ENCODE data around the gene FPR2.

FPR2 gene

DNA sequence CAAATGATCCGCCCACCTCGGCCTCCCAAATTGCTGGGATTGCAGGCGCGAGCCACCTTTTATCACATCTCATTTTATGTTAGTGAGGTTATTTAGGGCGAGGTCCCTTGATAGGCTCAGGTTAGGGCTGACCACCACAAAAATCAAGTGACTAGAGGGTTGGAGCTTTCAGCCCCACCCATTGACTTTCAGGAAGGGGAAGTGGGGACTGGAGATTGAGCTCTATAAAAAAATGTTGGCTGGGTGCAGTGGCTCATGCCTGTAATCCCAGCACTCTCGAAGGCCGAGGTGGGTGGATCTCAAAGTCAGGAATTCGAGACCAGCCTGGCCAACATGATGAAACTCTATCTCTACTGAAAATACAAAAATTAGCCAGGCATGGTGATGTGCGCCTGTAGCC, 54.1 kb downstream of the FPR2 start:
- Histone ChIP-seq H3K27me3 (ENCODE audit: insufficient read depth, poor library complexity, severe bottlenecking) (no peaks in the 10 kb centered on the region), H3K27ac (ENCODE audit: poor library complexity, severe bottlenecking) (no peak overlapping the region), H3K36me3 (ENCODE audit: low read depth) (no peaks in the 10 kb centered on the region), H3K4me1 (ENCODE audit: insufficient read depth, poor library complexity, severe bottlenecking) (peaks cover 1% of the 10 kb centered on the region), H3K9me3 (ENCODE audit: severe bottlenecking) (no peaks in the 10 kb centered on the region), H3K4me3 (ENCODE audit: severe bottlenecking) (no peak overlapping the region)
- no peak for DNase-seq (ENCODE audit: low spot score)
- ATAC-seq (ENCODE audit: low read depth), result no peak
- TF ChIP-seq, protein P1, sequence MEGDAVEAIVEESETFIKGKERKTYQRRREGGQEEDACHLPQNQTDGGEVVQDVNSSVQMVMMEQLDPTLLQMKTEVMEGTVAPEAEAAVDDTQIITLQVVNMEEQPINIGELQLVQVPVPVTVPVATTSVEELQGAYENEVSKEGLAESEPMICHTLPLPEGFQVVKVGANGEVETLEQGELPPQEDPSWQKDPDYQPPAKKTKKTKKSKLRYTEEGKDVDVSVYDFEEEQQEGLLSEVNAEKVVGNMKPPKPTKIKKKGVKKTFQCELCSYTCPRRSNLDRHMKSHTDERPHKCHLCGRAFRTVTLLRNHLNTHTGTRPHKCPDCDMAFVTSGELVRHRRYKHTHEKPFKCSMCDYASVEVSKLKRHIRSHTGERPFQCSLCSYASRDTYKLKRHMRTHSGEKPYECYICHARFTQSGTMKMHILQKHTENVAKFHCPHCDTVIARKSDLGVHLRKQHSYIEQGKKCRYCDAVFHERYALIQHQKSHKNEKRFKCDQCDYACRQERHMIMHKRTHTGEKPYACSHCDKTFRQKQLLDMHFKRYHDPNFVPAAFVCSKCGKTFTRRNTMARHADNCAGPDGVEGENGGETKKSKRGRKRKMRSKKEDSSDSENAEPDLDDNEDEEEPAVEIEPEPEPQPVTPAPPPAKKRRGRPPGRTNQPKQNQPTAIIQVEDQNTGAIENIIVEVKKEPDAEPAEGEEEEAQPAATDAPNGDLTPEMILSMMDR (IDR thresholded peaks at IDR 0.05; ENCODE audit: poor library complexity, severe bottlenecking), result no peak

GRCh38 chr19:51816711-51817110, 55.7 kb downstream of the FPR2 start:
- DNase-seq (ENCODE audit: low spot score) (no peak), ATAC-seq (ENCODE audit: low read depth) (no peak)
- Histone ChIP-seq H3K27me3 (ENCODE audit: insufficient read depth, poor library complexity, severe bottlenecking) (no peaks in the 10 kb centered on the region), H3K9me3 (ENCODE audit: severe bottlenecking) (no peaks in the 10 kb centered on the region), H3K4me3 (ENCODE audit: severe bottlenecking) (no peak overlapping the region), H3K36me3 (ENCODE audit: low read depth) (no peaks in the 10 kb centered on the region), H3K4me1 (ENCODE audit: insufficient read depth, poor library complexity, severe bottlenecking) (no peaks in the 10 kb centered on the region), H3K27ac (ENCODE audit: poor library complexity, severe bottlenecking) (no peak overlapping the region)
- TF ChIP-seq, protein P1 (IDR thresholded peaks at IDR 0.05; ENCODE audit: poor library complexity, severe bottlenecking), result no peak

GRCh38 chr19:51820011-51820410, 59.0 kb downstream of the FPR2 start:
- ATAC-seq (ENCODE audit: low read depth) (no peak), DNase-seq (ENCODE audit: low spot score) (no peak)
- H3K27me3 ChIP-seq (ENCODE audit: insufficient read depth, poor library complexity, severe bottlenecking), result no peaks in the 10 kb centered on the region
- no peaks in the 10 kb centered on the region for H3K9me3 ChIP-seq (ENCODE audit: severe bottlenecking)
- TF ChIP-seq, protein P1 (IDR thresholded peaks at IDR 0.05; ENCODE audit: poor library complexity, severe bottlenecking), result no peak
- no peak overlapping the region for H3K4me3 ChIP-seq (ENCODE audit: severe bottlenecking)
- H3K36me3 ChIP-seq (ENCODE audit: low read depth), result no peaks in the 10 kb centered on the region
- H3K4me1 ChIP-seq (ENCODE audit: insufficient read depth, poor library complexity, severe bottlenecking), result no peaks in the 10 kb centered on the region
- no peak overlapping the region for H3K27ac ChIP-seq (ENCODE audit: poor library complexity, severe bottlenecking)

Measured in RWPE2 (cell line).